H9 (cell line): ENCODE results near the gene BMPR1A. TPM values are rescaled to one million over a fixed set of nuclear protein-coding genes. Genes with fewer than 3 reads are reported as not detected.

ENCODE experiments used
- DNase-seq: peaks from one replicate; pipeline ENCODE4 v3.0.0-alpha.2; 2017
- H2AFZ ChIP-seq: one replicate; pipeline ENCODE4 v1.6.1; 2013; ENCODE audit warnings: mild to moderate bottlenecking, low read length, control low read depth, moderate library complexity
- H2AK5ac ChIP-seq: 2 replicates; pipeline ENCODE4 v1.6.1; 2013; ENCODE audit warnings: low read length, control low read depth, mixed read lengths; ENCODE audit not compliant: insufficient read length
- H2BK120ac ChIP-seq: one replicate; pipeline ENCODE4 v1.6.1; 2013; ENCODE audit warnings: low read depth, mild to moderate bottlenecking, low read length, control low read depth, inconsistent platforms; ENCODE audit not compliant: poor library complexity, severe bottlenecking
- H2BK12ac ChIP-seq: 2 replicates; pipeline ENCODE4 v1.6.1; 2013; ENCODE audit warnings: low read length, control low read depth, mixed read lengths, low read depth; ENCODE audit not compliant: insufficient read length
- H2BK15ac ChIP-seq: 2 replicates; pipeline ENCODE4 v1.6.1; 2013; ENCODE audit warnings: low read depth, low read length, control low read depth
- H2BK20ac ChIP-seq: one replicate; pipeline ENCODE4 v1.6.1; 2013; ENCODE audit warnings: low read depth, mild to moderate bottlenecking, low read length, control low read depth, inconsistent platforms; ENCODE audit not compliant: poor library complexity, severe bottlenecking
- H2BK5ac ChIP-seq: 2 replicates; pipeline ENCODE4 v1.6.1; 2013; ENCODE audit warnings: low read length, control low read depth, mixed read lengths; ENCODE audit not compliant: insufficient read length
- H3K14ac ChIP-seq: 2 replicates; pipeline ENCODE4 v1.6.1; 2013; ENCODE audit warnings: low read length, control low read depth; ENCODE audit not compliant: insufficient read depth
- H3K18ac ChIP-seq: 2 replicates; pipeline ENCODE4 v1.6.1; 2013; ENCODE audit warnings: low read depth, mild to moderate bottlenecking, mixed read lengths, low read length, control low read depth; ENCODE audit not compliant: insufficient read length
- H3K23ac ChIP-seq: 2 replicates; pipeline ENCODE4 v1.6.1; 2013; ENCODE audit warnings: low read length, control low read depth, mixed read lengths, low read depth; ENCODE audit not compliant: insufficient read length
- H3K23me2 ChIP-seq: 2 replicates; pipeline ENCODE4 v1.6.1; 2013; ENCODE audit warnings: low read depth, mild to moderate bottlenecking, mixed read lengths, low read length, control low read depth; ENCODE audit not compliant: insufficient read length, poor library complexity, severe bottlenecking
- H3K27ac ChIP-seq: 2 replicates; pipeline ENCODE4 v1.5.1; 2013; ENCODE audit warnings: low read length, control low read depth, mixed read lengths, low read depth; ENCODE audit not compliant: insufficient read length
- H3K27me3 ChIP-seq: 2 replicates; pipeline ENCODE4 v1.6.1; 2013; ENCODE audit warnings: low read length, control low read depth, inconsistent platforms; ENCODE audit not compliant: insufficient read depth
- H3K4ac ChIP-seq: 2 replicates; pipeline ENCODE4 v1.6.1; 2013; ENCODE audit warnings: low read depth, mild to moderate bottlenecking, control low read depth, inconsistent platforms, low read length, moderate library complexity
- H3K4me1 ChIP-seq: 2 replicates; pipeline ENCODE4 v1.6.1; 2013; ENCODE audit warnings: low read length, control low read depth, inconsistent platforms; ENCODE audit not compliant: insufficient read depth
- H3K4me2 ChIP-seq: 2 replicates; pipeline ENCODE4 v1.6.1; 2013; ENCODE audit warnings: low read length, control low read depth, mixed read lengths; ENCODE audit not compliant: insufficient read length, insufficient read depth
- H3K56ac ChIP-seq: 2 replicates; pipeline ENCODE4 v1.6.1; 2013; ENCODE audit warnings: low read depth, mild to moderate bottlenecking, mixed read lengths, low read length, control low read depth; ENCODE audit not compliant: insufficient read length
- H3K79me1 ChIP-seq: 2 replicates; pipeline ENCODE4 v1.6.1; 2013; ENCODE audit warnings: low read depth, mild to moderate bottlenecking, moderate library complexity, low read length, control low read depth, inconsistent platforms; ENCODE audit not compliant: insufficient read depth, poor library complexity, severe bottlenecking
- H3K79me2 ChIP-seq: 2 replicates; pipeline ENCODE4 v1.6.1; 2013; ENCODE audit warnings: low read length, control low read depth, inconsistent platforms; ENCODE audit not compliant: insufficient read depth
- H3K9ac ChIP-seq: 2 replicates; pipeline ENCODE4 v1.6.1; 2013; ENCODE audit warnings: low read length, control low read depth, mixed read lengths; ENCODE audit not compliant: insufficient read length; ENCODE audit errors: extremely low read depth
- H3K9me3 ChIP-seq: one replicate; pipeline ENCODE4 v1.6.1; 2013; ENCODE audit warnings: low read depth, low read length, inconsistent platforms; ENCODE audit not compliant: control insufficient read depth
- H3T11ph ChIP-seq: one replicate; pipeline ENCODE4 v1.6.1; 2013; ENCODE audit warnings: mild to moderate bottlenecking, low read length, control low read depth, inconsistent platforms
- H4K20me1 ChIP-seq: one replicate; pipeline ENCODE4 v1.6.1; 2013; ENCODE audit not compliant: control insufficient read depth, insufficient read length, insufficient read depth
- H4K5ac ChIP-seq: 2 replicates; pipeline ENCODE4 v1.6.1; 2013; ENCODE audit warnings: low read depth, mild to moderate bottlenecking, mixed read lengths, low read length, control low read depth; ENCODE audit not compliant: insufficient read length
- H4K8ac ChIP-seq: replicated peaks from 2 replicates; pipeline ENCODE4 v1.6.1; 2013; ENCODE audit warnings: low read length, control low read depth, mixed read lengths, low read depth; ENCODE audit not compliant: insufficient read length
- H4K91ac ChIP-seq: 2 replicates; pipeline ENCODE4 v1.6.1; 2013; ENCODE audit warnings: low read depth, mild to moderate bottlenecking, moderate library complexity, mixed read lengths, low read length, control low read depth; ENCODE audit not compliant: insufficient read length
- H3K27ac Mint-ChIP-seq, 3 experiments: 2 replicates in 2 of 3; 3 replicates in 1 of 3; pipeline ENCODE4 v1.8.0; 2020 to 2021; ENCODE audit warnings: mixed read lengths in 3 of 3, mild to moderate bottlenecking in 1 of 3, moderate library complexity in 1 of 3
- H3K27me3 Mint-ChIP-seq: 2 replicates; pipeline ENCODE4 v1.8.0; 2021; ENCODE audit warnings: low read depth, mild to moderate bottlenecking, moderate library complexity, mixed read lengths
- H3K36me3 Mint-ChIP-seq, 3 experiments: 2 replicates in 2 of 3; 3 replicates in 1 of 3; pipeline ENCODE4 v1.8.0; 2020 to 2021; ENCODE audit warnings: low read depth in 3 of 3, mixed read lengths in 3 of 3; ENCODE audit not compliant: insufficient read depth in 1 of 3
- H3K4me1 Mint-ChIP-seq, 2 experiments: 2 replicates each; pipeline ENCODE4 v1.8.0; 2020; ENCODE audit warnings: mixed read lengths in 2 of 2
- H3K4me3 Mint-ChIP-seq, 2 experiments: 2 replicates in 1 of 2; 3 replicates in 1 of 2; pipeline ENCODE4 v1.8.0; 2020 to 2021; ENCODE audit warnings: mild to moderate bottlenecking in 2 of 2, mixed read lengths in 2 of 2, moderate library complexity in 1 of 2
- H3K9me3 Mint-ChIP-seq, 2 experiments: 2 replicates in 1 of 2; 3 replicates in 1 of 2; pipeline ENCODE4 v1.8.0; 2020; ENCODE audit warnings: mild to moderate bottlenecking in 2 of 2, mixed read lengths in 2 of 2, moderate library complexity in 1 of 2
- CTCF ChIP-seq: fragments of 200-600 bp; sonication (generic); conservative IDR thresholded peaks from 3 replicates; pipeline ENCODE4 v1.8.0; 2021; ENCODE audit warnings: antibody characterized with exemption, mild to moderate bottlenecking
- WGBS: extraction: QIAGEN DNeasy Blood & Tissue Kit; methylation state at CpG from one replicate; pipeline ENCODE4 v1.1.7; 2013; ENCODE audit warnings: missing lambda C conversion rate, low lambda C conversion rate, mixed read lengths; ENCODE audit not compliant: insufficient read length; ENCODE audit errors: extremely low coverage; 5-methylcytosine and 5-hydroxymethylcytosine counted together
- total RNA-seq: library from RNA; stranded (reverse); gene quantifications from 2 replicates; pipeline ENCODE4 v1.2.1, GENCODE V29; 2021

Gene BMPR1A
- total RNA-seq, 1 experiment from 2014 or later = 138 TPM

- H2BK5ac ChIP-seq = no peak overlapping the region
- no peaks in the 10 kb centered on the region for H3K27me3 Mint-ChIP-seq
- peaks cover 50 to 52% of the 10 kb centered on the region in 2 experiments for H3K4me1 Mint-ChIP-seq
- H2BK15ac ChIP-seq = no peak overlapping the region
- H3T11ph ChIP-seq = no peak overlapping the region
- H3K9me3 Mint-ChIP-seq = no peaks in the 10 kb centered on the region
- H3K4me2 ChIP-seq = no peak overlapping the region
- peaks cover 37% of the 10 kb centered on the region; the same call in 1 of the 2 replicates for H3K79me2 ChIP-seq
- no peak overlapping the region for H2BK20ac ChIP-seq
- TF ChIP-seq CTCF = no peak
- no peak overlapping the region for H3K18ac ChIP-seq
- WGBS = no CpG with 5 or more reads among the region's 2 CpGs
- no peak overlapping the region for H4K91ac ChIP-seq
- no peak overlapping the region for H3K27ac ChIP-seq
- H4K5ac ChIP-seq = no peak overlapping the region
- H3K23me2 ChIP-seq = no peaks in the 10 kb centered on the region
- no peak for DNase-seq
- no peak overlapping the region for H2AFZ ChIP-seq
- H3K14ac ChIP-seq = no peak overlapping the region
- H3K79me1 ChIP-seq = no peaks in the 10 kb centered on the region
- H3K27ac Mint-ChIP-seq = no peak overlapping the region
- no peak overlapping the region for H2BK120ac ChIP-seq
- H3K9ac ChIP-seq = no peak overlapping the region
- H2AK5ac ChIP-seq = no peak overlapping the region
- no peak overlapping the region for H3K56ac ChIP-seq
- H3K27me3 ChIP-seq = no peaks in the 10 kb centered on the region
- no peak overlapping the region for H3K23ac ChIP-seq
- H4K20me1 ChIP-seq = no peaks in the 10 kb centered on the region
- H2BK12ac ChIP-seq = no peak overlapping the region
- peaks cover 7% of the 10 kb centered on the region for H3K4me1 ChIP-seq
- H3K4ac ChIP-seq = no peak overlapping the region
- H3K36me3 Mint-ChIP-seq = peaks cover 0 to 13% (median 13%) of the 10 kb centered on the region in 3 experiments; a peak in 3 of 7 replicates
- no peak overlapping the region for H4K8ac ChIP-seq
- no peaks in the 10 kb centered on the region for H3K9me3 ChIP-seq
- H3K4me3 Mint-ChIP-seq = no peak overlapping the region
These were observed 46.7 kb downstream of the BMPR1A start for GRCh38 chr10:86803156-86803555.
